Activated B cell treated with CpG ODN at 0.5 μM for 24 hours (primary cell): Measurements from ENCODE around the gene SAC3D1. TPM values are rescaled to one million over a fixed set of nuclear protein-coding genes. Genes with fewer than 3 reads are reported as not detected.

Experiments
- ATAC-seq: fragments of 200-7000 bp; cut with Tn5 transposase; one replicate; pipeline ENCODE4 v1.10.0; 2021; ENCODE audit warnings: low read depth, mild to moderate bottlenecking, moderate library complexity
- CTCF ChIA-PET: fragments of 350-600 bp; sonication (Branson Sonifier 250); formaldehyde crosslinking; loops from one replicate; lab custom pipeline; 2021; ENCODE audit warnings: antibody characterized with exemption; lab: Charles Lee
- POLR2A ChIA-PET: fragments of 350-600 bp; sonication (Branson Sonifier 250); formaldehyde crosslinking; loops from one replicate; lab custom pipeline; 2021; ENCODE audit warnings: antibody characterized with exemption; lab: Charles Lee
- DNase-seq: peaks from one replicate; pipeline ENCODE4 v3.0.0; 2022
- H3K27ac Mint-ChIP-seq: one replicate; pipeline ENCODE4 v1.8.0; 2020; ENCODE audit warnings: mixed read lengths
- H3K27me3 Mint-ChIP-seq: one replicate; pipeline ENCODE4 v1.8.0; 2021; ENCODE audit warnings: mixed read lengths
- H3K36me3 Mint-ChIP-seq: one replicate; pipeline ENCODE4 v1.8.0; 2021; ENCODE audit warnings: low read depth, mixed read lengths
- H3K4me1 Mint-ChIP-seq: one replicate; pipeline ENCODE4 v1.8.0; 2021; ENCODE audit warnings: mixed read lengths
- H3K4me3 Mint-ChIP-seq: one replicate; pipeline ENCODE4 v1.8.0; 2020; ENCODE audit warnings: mild to moderate bottlenecking, mixed read lengths
- H3K9me3 Mint-ChIP-seq: one replicate; pipeline ENCODE4 v1.8.0; 2020; ENCODE audit warnings: mixed read lengths
- intact Hi-C: fragments of 100-400 bp; cut with micrococcal nuclease; formaldehyde crosslinking; loops from one replicate; pipeline ENCODE4 v1.15.1; 2024
- total RNA-seq: library from RNA; stranded (reverse); gene quantifications from 2 replicates; pipeline ENCODE4 v1.2.3, GENCODE V29; 2022
- TF ChIP-seq, protein P1 (sequence below): fragments of 200-600 bp; IDR thresholded peaks from one replicate; pipeline ENCODE4 v1.8.0; 2022; ENCODE audit warnings: antibody characterized with exemption, mild to moderate bottlenecking

The SAC3D1 gene
- total RNA-seq, 1 donor from 2014 or later = 3.8 TPM

DNA sequence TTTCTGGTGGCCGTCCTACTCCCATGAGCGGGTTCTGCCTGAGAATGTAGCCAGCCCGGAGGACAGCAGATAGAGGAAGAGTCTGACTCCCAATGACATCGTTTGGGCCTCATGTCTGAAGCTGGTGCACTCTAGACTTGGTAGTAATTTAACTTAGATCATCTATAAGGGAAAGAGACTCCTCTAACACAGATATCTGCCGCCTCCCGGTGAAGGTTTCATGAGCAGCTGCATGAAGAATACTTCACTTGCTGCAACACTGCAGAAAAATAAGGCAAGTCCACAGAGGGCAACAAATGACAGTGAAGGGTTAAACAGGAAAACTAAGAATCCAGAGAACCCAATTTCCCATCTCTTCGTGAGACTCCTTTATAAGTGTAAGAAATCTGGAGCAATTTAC, 33.0 kb upstream of the SAC3D1 start:
- Mint-ChIP-seq H3K36me3 (no peaks in the 10 kb centered on the region), H3K27ac (no peak overlapping the region), H3K4me3 (no peak overlapping the region), H3K4me1 (peaks cover 3% of the 10 kb centered on the region), H3K9me3 (no peaks in the 10 kb centered on the region), H3K27me3 (no peaks in the 10 kb centered on the region)
- intact Hi-C loops = no loop called here
- CTCF ChIA-PET = no interaction called here
- TF ChIP-seq, protein P1, sequence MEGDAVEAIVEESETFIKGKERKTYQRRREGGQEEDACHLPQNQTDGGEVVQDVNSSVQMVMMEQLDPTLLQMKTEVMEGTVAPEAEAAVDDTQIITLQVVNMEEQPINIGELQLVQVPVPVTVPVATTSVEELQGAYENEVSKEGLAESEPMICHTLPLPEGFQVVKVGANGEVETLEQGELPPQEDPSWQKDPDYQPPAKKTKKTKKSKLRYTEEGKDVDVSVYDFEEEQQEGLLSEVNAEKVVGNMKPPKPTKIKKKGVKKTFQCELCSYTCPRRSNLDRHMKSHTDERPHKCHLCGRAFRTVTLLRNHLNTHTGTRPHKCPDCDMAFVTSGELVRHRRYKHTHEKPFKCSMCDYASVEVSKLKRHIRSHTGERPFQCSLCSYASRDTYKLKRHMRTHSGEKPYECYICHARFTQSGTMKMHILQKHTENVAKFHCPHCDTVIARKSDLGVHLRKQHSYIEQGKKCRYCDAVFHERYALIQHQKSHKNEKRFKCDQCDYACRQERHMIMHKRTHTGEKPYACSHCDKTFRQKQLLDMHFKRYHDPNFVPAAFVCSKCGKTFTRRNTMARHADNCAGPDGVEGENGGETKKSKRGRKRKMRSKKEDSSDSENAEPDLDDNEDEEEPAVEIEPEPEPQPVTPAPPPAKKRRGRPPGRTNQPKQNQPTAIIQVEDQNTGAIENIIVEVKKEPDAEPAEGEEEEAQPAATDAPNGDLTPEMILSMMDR = no peak
- ATAC-seq = no peak
- POLR2A ChIA-PET = interaction anchor here (0.7 kb wide), 2 partner anchors 8 to 159 kb away, joined by 7 to 11 read pairs; no protein-coding TSS in a partner anchor
- DNase-seq = no peak

DNA sequence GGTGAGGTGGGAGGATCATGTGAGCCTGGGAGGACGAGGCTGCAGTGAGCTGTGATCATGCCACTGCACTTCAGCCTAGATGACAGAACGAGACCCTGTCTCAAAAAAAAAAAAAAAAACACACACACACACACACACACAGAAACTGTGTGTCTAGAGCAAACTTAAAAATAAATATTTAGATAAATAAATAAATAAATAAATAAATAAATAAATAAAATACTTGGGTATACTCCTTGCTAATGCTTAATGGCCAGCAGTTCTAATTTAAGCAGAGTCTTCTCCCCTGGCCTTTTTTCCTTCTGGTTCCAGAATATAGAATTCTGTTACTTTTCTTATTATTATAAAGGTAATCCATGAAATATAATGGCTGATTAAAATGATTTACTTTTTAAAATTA, 32.1 kb upstream of the SAC3D1 start:
- no peak overlapping the region for H3K27ac Mint-ChIP-seq
- POLR2A ChIA-PET = interaction anchor here (0.6 to 0.7 kb wide), 3 partner anchors 9 to 160 kb away, joined by 3 to 11 read pairs (median 7); no protein-coding TSS in a partner anchor
- DNase-seq = no peak
- H3K27me3 Mint-ChIP-seq = no peaks in the 10 kb centered on the region
- H3K9me3 Mint-ChIP-seq = no peaks in the 10 kb centered on the region
- peaks cover 9% of the 10 kb centered on the region for H3K4me1 Mint-ChIP-seq
- no peak overlapping the region for H3K4me3 Mint-ChIP-seq
- TF ChIP-seq, protein P1 = no peak
- H3K36me3 Mint-ChIP-seq = peaks cover 2% of the 10 kb centered on the region
- intact Hi-C loops = no loop called here
- ATAC-seq = no peak
- CTCF ChIA-PET = no interaction called here

GRCh38 chr11:65013130-65013887, 27.7 kb upstream of the SAC3D1 start:
- H3K4me1 Mint-ChIP-seq = peaks cover 26% of the 10 kb centered on the region
- H3K36me3 Mint-ChIP-seq = peaks cover 16% of the 10 kb centered on the region
- TF ChIP-seq, protein P1 = no peak
- H3K27me3 Mint-ChIP-seq = no peaks in the 10 kb centered on the region
- ATAC-seq (peak; percentile 83), DNase-seq (peak; percentile 84)
- H3K4me3 Mint-ChIP-seq = peak overlapping the region; percentile 90
- CTCF ChIA-PET = interaction anchor here (0.6 to 2.8 kb wide), 20 partner anchors 9 to 377 kb away, joined by 3 to 15 read pairs (median 4); partner anchors contain the start of genes ATG2A, BATF2, CDC42BPG and CDCA5
- intact Hi-C loops = loop anchor here (1.0 to 5.0 kb wide), 10 partner anchors 41 to 319 kb away; partner anchors contain the start of genes ATG2A, CAPN1, DPF2 and MAJIN
- no peaks in the 10 kb centered on the region for H3K9me3 Mint-ChIP-seq
- POLR2A ChIA-PET = interaction anchor here (0.7 to 2.4 kb wide), 19 partner anchors 14 to 602 kb away, joined by 3 to 13 read pairs (median 5); partner anchors contain the start of genes ATG2A, BATF2, MAJIN and PCNX3
- peak overlapping the region; percentile 96 for H3K27ac Mint-ChIP-seq

DNA sequence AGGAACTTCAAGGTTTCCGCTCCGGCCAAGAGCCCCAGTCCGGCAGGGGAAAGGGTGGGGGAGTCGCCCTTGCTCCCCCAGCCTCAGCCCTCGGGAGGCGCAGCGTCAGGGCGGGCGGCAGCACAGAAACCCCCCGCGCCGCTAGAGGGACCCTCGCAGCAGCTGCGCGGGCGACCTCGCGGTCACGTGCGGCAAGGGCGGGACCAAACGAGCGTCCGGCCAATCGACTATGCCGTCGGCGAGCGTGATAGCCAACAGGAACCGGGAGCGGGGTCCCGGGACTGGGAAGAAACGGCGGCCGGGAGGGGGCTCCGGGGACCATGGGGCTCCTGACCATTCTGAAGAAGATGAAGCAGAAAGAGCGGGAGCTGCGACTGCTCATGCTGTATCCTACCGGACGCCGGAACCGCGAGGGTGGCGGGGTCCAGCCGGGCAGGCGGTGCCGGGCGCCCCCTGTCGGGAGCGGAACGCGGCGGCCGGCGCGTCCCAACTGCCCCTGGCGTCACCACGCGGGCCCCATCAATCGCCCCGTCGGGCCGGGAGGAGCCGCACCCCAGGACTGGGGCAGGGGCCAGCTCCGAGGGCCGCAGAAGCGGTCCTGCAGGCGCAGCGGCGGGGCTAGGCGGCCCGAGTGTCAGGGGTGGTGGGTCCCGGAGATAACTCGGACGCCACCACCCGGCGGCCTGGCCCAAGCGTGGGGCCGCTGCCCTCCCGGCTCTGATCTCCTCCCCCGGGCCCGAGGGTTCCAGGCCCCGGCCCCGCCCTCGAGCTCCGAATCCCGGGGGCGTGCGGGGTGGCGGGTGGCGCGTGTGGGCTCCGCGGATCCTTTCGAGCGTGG, 26.9 kb upstream of the SAC3D1 start, which contains the start of gene ARL2:
TSS of gene ARL2 (plus strand) at position 273 of the 838 bp plus-strand sequence. CDS start at position 321, 48 bp downstream.
- peaks cover 26% of the 10 kb centered on the region for H3K4me1 Mint-ChIP-seq
- TF ChIP-seq, protein P1 = peak; percentile 54
- ChIA-PET POLR2A (interaction anchor here (0.6 to 2.4 kb wide), 23 partner anchors 13 to 601 kb away, joined by 3 to 13 read pairs (median 5); partner anchors contain the start of genes ATG2A, BATF2, MAJIN and PCNX3), CTCF (interaction anchor here (0.6 to 2.8 kb wide), 20 partner anchors 8 to 376 kb away, joined by 3 to 15 read pairs (median 4); partner anchors contain the start of genes ATG2A, BATF2, CDC42BPG and CDCA5)
- no peaks in the 10 kb centered on the region for H3K9me3 Mint-ChIP-seq
- intact Hi-C loops = loop anchor here (1.0 to 5.0 kb wide), 18 partner anchors 13 to 318 kb away; partner anchors contain the start of genes ATG2A, CAPN1, CDCA5 and DPF2
- peak; percentile 89 for DNase-seq
- no peaks in the 10 kb centered on the region for H3K27me3 Mint-ChIP-seq
- peak within 1 kb of the TSS; percentile 90 for H3K4me3 Mint-ChIP-seq
- H3K36me3 Mint-ChIP-seq = peaks cover 20% of the 10 kb centered on the region
- peak within 1 kb of the TSS; percentile 96 for H3K27ac Mint-ChIP-seq
- ATAC-seq = peak; percentile 80
